Tibial nerve (tissue), 4 donors: Measurements from ENCODE around the gene GLRB.

Experiments used
- EP300 ChIP-seq, 2 donors: sonication (generic); formaldehyde crosslinking; IDR thresholded peaks; one replicate each; pipeline ENCODE4 v1.6.1; 2017; ENCODE audit warnings: antibody characterized with exemption in 2 of 2, mild to moderate bottlenecking in 1 of 2
- POLR2A ChIP-seq, 2 donors: fragments of 450-650 bp; IDR thresholded peaks; one replicate each; pipeline ENCODE4 v1.6.1; 2017; ENCODE audit warnings: antibody characterized with exemption in 2 of 2, mild to moderate bottlenecking in 2 of 2, moderate library complexity in 2 of 2
- TF ChIP-seq, protein P1 (sequence below), 5 experiments: fragments of 200-600 bp in 3 of 5; fragments of 450-650 bp in 2 of 5; sonication (generic) in 3 of 5; IDR thresholded peaks; one replicate each; pipeline ENCODE4 v1.5.1; 2016 to 2019; ENCODE audit warnings: antibody characterized with exemption in 5 of 5, mild to moderate bottlenecking in 3 of 5, moderate library complexity in 2 of 5

DNA sequence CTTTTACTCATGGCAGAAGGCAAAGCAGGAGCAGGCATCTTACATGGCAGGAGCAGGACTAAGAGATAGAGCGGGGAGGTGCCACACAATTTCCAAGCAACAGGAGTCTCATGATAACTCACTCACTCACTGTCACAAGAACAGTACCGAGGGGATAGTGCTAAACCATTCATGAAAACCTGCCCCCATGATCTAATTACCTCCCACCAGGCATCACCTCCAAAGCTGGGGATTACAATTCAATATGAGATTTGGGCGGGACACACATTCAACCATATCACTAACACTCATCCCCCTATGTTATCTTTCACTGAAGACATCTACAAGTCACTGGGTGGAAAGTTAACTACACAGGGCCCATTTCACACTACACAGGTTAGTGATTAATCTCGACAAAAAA is 25.4 kb upstream of the GLRB start:
- TF ChIP-seq EP300 (IDR thresholded peaks at IDR 0.05) (no peak), POLR2A (IDR thresholded peaks at IDR 0.05) (no peak)
- TF ChIP-seq, protein P1, sequence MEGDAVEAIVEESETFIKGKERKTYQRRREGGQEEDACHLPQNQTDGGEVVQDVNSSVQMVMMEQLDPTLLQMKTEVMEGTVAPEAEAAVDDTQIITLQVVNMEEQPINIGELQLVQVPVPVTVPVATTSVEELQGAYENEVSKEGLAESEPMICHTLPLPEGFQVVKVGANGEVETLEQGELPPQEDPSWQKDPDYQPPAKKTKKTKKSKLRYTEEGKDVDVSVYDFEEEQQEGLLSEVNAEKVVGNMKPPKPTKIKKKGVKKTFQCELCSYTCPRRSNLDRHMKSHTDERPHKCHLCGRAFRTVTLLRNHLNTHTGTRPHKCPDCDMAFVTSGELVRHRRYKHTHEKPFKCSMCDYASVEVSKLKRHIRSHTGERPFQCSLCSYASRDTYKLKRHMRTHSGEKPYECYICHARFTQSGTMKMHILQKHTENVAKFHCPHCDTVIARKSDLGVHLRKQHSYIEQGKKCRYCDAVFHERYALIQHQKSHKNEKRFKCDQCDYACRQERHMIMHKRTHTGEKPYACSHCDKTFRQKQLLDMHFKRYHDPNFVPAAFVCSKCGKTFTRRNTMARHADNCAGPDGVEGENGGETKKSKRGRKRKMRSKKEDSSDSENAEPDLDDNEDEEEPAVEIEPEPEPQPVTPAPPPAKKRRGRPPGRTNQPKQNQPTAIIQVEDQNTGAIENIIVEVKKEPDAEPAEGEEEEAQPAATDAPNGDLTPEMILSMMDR (IDR thresholded peaks at IDR 0.05), result no peak
